ENCODE data around the gene SST. TPM values are rescaled to one million over a fixed set of nuclear protein-coding genes. Genes with fewer than 3 reads are reported as not detected.

Gene SST
- total and polyA plus RNA-seq, 2 of the 8 experiments (the other 6 are each of a cell fraction or from before 2014, with no cell fraction given), result 0.50 TPM; not detected in 1

DNA sequence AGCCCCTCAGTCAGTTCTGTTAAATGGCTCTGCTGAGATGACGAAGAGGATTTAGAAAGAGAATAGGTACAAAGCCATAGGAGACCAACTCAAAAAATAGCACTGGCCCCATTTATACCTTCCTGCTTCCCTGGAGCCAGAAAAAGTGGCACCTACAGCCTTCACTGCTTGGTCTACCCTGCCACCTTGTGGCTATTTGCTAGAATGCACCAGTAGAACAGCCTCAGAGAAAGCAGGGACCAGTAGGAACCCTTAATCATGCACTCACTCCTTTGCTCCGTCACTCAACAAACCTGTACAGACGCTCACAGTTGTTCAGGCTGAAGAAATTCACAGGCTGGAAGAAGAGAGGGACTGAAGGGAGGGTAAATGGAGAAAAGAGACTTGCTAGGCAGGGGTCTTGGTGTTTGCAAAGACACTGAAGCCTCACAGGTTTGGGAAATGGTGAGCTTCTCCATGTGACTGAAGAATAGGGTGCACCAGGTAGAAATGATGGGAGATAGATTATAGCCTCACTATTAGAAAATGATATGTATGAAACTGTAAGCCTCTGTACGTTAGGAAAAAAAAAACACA lies 44.3 kb upstream of the SST start:
- no peak overlapping the region for H3K27ac ChIP-seq (ENCODE audit: low read depth, low read length)
- H3K4ac ChIP-seq (replicated peaks; ENCODE audit: insufficient read length, low read depth, low read length), result no peak overlapping the region
- H3K79me2 ChIP-seq (ENCODE audit: control insufficient read depth in 1 of 2, insufficient read depth in 2 of 2, low read length in 2 of 2), result no peaks in the 10 kb centered on the region
- H3K56ac ChIP-seq (replicated peaks; ENCODE audit: insufficient read length, low read depth, low read length), result no peak overlapping the region
- no peak overlapping the region for H3K4me2 ChIP-seq (ENCODE audit: insufficient read depth in 1 of 2, low read depth in 2 of 2, low read length in 2 of 2)
- ChIA-PET CTCF (ENCODE audit: partially characterized antibody) (interaction anchor here (0.6 to 23.0 kb wide), 28 partner anchors 11 to 1144 kb away, joined by 3 to 280 read pairs (median 3); partner anchors contain the start of genes DNAJB11 and RTP2), POLR2A (ENCODE audit: partially characterized antibody) (no interaction called here)
- H3K4me3 ChIP-seq (ENCODE audit: extremely low read depth in 1 of 4, insufficient read depth in 2 of 4, low read depth in 3 of 4, low read length in 4 of 4), result no peak overlapping the region
- peaks cover 0 to 4% (median 4%) of the 10 kb centered on the region in 4 experiments; a peak in 4 of 7 replicates for H3K4me1 ChIP-seq (replicated peaks in 1 of 4; ENCODE audit: control insufficient read depth in 3 of 4, insufficient read depth in 4 of 4, low read length in 3 of 4)
- H4K5ac ChIP-seq (ENCODE audit: insufficient read length, low read depth, low read length), result no peak overlapping the region
- H3K23me2 ChIP-seq (ENCODE audit: low read depth, low read length), result 0 out of 2 replicates have a peak, but pooled peaks cover 2% of the 10 kb centered on the region
- no peak overlapping the region for H2AK5ac ChIP-seq (ENCODE audit: low read depth, low read length)
- H2BK20ac ChIP-seq (ENCODE audit: low read length), result no peak overlapping the region
- H3K79me1 ChIP-seq (ENCODE audit: low read depth, low read length), result no peaks in the 10 kb centered on the region
- peak; percentile 84 for FAIRE-seq
- no peaks in the 10 kb centered on the region for H3K27me3 ChIP-seq (replicated peaks in 1 of 4; ENCODE audit: control insufficient read depth in 3 of 4, extremely low read depth in 1 of 4, insufficient read depth in 3 of 4, low read length in 3 of 4)
- no peaks in the 10 kb centered on the region; a peak in 1 of 4 replicates for H3K9me3 ChIP-seq (ENCODE audit: insufficient read depth in 2 of 2, low read depth in 1 of 2, low read length in 1 of 2)
- H4K8ac ChIP-seq (ENCODE audit: extremely low read depth, insufficient read depth, low read length), result no peak overlapping the region
- no peak overlapping the region for H3K23ac ChIP-seq (ENCODE audit: insufficient read length)
- peak overlapping the region; percentile 47; the same call in 1 of the 2 replicates for H2AFZ ChIP-seq (ENCODE audit: low read length)
- H4K91ac ChIP-seq (replicated peaks; ENCODE audit: insufficient read length, low read length), result no peak overlapping the region
- no peak overlapping the region for H2BK12ac ChIP-seq (ENCODE audit: low read depth, low read length)
- no peak overlapping the region for H2BK5ac ChIP-seq (ENCODE audit: low read depth, low read length)
- no peak overlapping the region for H2BK120ac ChIP-seq (replicated peaks; ENCODE audit: low read depth, low read length)
- H2BK15ac ChIP-seq (ENCODE audit: low read length), result no peak overlapping the region
- no peaks in the 10 kb centered on the region for H3K36me3 ChIP-seq (ENCODE audit: control insufficient read depth in 2 of 4, insufficient read depth in 4 of 4, low read length in 3 of 4)
- peak in 1 of 2 experiments; percentile 86 for DNase-seq (ENCODE audit: low read depth in 1 of 2, low spot score in 2 of 2)
- no peak overlapping the region for H3K9ac ChIP-seq (replicated peaks in 1 of 4; ENCODE audit: extremely low read depth in 1 of 4, low read depth in 3 of 4, low read length in 3 of 4)
- 28% methylated on average over 4 of the region's 4 CpGs; no CpG with 5 or more reads in 1 of the 2 experiments for WGBS, 2 experiments (ENCODE audit: extremely low coverage in 1 of 2, insufficient coverage in 1 of 2, insufficient read length in 1 of 2, insufficient replicate concordance in 2 of 2, low coverage in 1 of 2, low lambda C conversion rate in 2 of 2, missing lambda C conversion rate in 1 of 2)
- H3K18ac ChIP-seq (ENCODE audit: extremely low read depth, low read length), result no peak overlapping the region
- H3K14ac ChIP-seq (ENCODE audit: insufficient read length), result no peak overlapping the region
- TF ChIP-seq, protein P1, sequence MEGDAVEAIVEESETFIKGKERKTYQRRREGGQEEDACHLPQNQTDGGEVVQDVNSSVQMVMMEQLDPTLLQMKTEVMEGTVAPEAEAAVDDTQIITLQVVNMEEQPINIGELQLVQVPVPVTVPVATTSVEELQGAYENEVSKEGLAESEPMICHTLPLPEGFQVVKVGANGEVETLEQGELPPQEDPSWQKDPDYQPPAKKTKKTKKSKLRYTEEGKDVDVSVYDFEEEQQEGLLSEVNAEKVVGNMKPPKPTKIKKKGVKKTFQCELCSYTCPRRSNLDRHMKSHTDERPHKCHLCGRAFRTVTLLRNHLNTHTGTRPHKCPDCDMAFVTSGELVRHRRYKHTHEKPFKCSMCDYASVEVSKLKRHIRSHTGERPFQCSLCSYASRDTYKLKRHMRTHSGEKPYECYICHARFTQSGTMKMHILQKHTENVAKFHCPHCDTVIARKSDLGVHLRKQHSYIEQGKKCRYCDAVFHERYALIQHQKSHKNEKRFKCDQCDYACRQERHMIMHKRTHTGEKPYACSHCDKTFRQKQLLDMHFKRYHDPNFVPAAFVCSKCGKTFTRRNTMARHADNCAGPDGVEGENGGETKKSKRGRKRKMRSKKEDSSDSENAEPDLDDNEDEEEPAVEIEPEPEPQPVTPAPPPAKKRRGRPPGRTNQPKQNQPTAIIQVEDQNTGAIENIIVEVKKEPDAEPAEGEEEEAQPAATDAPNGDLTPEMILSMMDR (IDR thresholded peaks at IDR 0.05; ENCODE audit: control extremely low read depth in 1 of 3, insufficient read depth in 1 of 3, low read depth in 1 of 3, low read length in 3 of 3), result peak; percentile 64 to 92 (median 92)
- TF ChIP-seq JUN (IDR thresholded peaks at IDR 0.05; ENCODE audit: low read depth, low read length) (no peak), RAD21 (IDR thresholded peaks at IDR 0.05 in 1 of 2, conservative IDR thresholded peaks at IDR 0.05 in 1 of 2; ENCODE audit: low read depth in 2 of 2, low read length in 2 of 2) (peak; percentile 99)
- no peaks in the 10 kb centered on the region for H4K20me1 ChIP-seq (replicated peaks in 1 of 2; ENCODE audit: control insufficient read depth in 1 of 2, insufficient read depth in 2 of 2, low read length in 2 of 2)
